HG02678 (cell line): ENCODE results near the gene SCD5.

Source experiments
- ATAC-seq: cut with Tn5 transposase; IDR thresholded peaks from one replicate; pipeline ENCODE4 v1.9.1; 2021; ENCODE audit warnings: mild to moderate bottlenecking, moderate library complexity; ENCODE audit not compliant: unreplicated experiment

Gene SCD5

DNA sequence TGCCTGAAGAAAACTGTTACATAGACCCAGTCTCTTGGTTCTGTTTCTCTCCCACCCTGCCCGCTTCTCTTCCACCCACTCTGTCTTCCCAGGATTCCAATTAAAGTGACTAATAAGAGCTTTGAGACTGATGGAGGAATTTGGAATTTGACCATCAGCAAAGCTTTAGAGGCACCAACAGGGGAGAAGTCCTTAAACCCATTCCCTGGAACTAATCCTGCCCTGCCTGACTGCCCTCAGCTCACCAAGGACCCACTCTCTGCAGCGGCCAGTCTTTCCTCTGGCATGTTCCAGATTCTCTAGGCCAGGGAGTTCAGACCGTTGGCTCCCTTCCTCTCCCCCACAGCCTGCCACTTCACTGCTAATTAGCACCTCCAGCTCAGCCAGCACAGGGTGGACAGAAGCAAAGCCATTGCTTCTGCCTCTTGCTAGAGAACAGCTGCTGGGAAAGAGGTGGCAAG lies 23.9 kb downstream of the SCD5 start:
- no peak for ATAC-seq

DNA sequence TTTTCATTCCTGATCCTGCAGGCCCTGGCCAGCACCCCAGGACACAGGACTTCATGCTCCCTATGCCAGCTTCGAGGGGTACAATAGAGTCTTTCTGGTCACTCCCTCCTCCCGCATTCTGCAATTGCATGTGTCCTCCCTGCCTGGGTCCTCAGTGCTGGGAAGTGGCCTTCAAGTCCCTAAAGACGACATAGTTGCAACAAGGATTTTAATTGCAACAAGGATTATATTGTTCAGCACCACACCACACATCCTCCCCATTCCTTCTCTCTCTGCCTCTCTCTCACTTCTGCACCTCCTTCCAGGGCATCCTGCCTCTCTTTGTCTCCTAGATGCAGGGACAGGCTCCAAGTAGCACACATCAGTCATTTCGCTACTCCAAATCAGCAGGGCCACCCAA lies 25.5 kb downstream of the SCD5 start:
- no peak for ATAC-seq

DNA sequence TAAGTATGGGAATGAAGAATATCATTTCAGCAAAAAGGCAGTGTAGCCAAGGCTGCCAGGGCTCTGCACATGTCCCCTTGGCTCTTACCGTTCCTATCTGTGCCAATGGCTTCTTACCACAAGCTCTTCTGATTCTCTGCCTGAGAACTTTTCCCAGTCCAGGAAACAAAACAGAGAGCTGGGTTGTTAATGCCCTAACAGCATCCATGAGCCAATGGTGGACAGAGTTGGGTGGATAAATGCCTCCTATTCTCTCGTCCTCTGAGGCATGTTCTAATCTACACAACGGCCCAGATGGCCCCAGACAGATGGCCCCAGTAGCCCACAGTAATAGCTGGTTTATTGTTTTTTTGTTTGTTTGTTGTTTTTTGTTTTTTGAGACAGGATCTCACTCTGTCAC lies 28.0 kb downstream of the SCD5 start:
- no peak for ATAC-seq

DNA sequence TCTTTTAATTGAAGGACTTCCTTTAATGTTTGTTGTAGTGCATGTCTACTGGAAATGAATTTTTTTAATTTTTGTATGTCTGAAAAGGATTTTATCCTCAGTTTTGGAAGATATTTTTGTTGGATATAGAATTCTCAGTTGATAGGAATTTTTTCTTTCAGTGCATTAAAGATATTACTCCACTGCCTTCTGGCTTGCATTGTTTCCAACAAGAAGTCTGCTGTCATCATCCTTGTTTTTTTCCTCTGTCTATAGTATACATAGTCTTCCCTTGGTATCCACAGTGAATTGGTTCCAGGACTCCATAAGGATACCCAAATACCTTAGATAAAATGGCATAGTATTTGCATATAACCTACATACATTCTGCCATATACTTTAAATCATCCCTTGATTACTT lies 33.5 kb downstream of the SCD5 start:
- no peak for ATAC-seq

DNA sequence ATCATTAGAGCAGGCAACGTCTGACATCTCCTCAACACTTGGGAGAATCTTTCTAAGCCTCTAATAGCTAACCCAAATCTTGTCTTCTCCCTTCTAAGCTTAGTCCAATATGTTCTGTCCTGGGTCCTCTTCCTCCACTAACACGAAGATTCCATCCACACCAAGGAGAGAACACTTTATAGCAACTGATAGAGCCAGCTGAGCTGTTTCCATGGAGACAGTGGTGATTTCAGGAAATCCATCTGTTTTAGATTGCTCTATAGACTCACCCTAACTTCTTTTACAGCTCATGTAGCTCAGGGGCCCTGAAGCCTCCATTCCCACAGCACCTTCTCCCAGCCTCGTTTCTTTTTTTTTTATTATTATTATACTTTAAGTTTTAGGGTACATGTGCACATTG lies 37.4 kb downstream of the SCD5 start:
- ATAC-seq, result no peak

DNA sequence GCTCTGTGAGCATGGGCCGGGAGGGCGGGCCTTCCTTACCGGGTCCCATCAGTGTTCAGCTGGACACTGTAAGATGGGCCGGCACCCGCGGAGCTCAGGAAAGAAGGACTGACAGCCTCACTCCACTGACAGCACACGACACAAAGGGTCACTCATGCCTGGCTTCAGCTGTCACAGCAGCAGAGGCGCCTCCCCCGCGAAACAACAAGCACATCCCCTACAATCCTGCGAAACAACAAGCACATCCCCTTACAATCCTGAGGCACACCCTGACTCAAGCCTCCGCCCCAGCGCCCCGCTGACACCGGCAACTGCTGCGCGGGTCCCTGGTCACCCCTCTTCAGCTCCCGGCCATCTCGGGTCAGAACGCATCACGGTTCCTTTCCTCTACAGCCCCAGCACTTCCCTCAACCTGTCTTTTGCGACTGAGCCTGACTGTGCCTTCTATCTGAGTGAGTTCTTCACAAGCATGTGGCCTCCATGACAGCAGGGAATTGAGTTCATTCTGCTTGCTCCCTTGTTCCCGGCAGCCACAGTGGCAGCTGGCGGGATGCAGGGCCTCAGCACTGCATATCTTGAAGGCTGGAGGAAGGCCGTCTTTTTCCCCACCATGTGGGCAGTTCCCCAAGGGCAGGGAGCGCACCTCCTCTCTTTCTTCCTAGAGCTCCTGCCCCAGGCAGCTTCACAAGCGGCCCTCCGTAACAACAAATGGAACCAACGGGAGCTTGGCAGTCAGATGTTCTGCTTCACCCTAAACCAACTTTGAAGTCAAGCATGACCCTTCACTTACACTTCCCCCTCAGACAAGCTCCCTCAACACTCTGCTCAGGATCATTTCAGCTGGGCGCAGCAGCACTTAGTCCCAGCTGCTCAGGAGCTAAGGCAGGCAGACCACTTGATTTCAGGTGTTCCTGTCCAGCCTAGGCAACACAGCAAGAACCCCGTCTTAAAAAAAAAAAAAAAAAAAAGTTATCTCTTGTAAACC lies 39.6 kb downstream of the SCD5 start:
- no peak for ATAC-seq

DNA sequence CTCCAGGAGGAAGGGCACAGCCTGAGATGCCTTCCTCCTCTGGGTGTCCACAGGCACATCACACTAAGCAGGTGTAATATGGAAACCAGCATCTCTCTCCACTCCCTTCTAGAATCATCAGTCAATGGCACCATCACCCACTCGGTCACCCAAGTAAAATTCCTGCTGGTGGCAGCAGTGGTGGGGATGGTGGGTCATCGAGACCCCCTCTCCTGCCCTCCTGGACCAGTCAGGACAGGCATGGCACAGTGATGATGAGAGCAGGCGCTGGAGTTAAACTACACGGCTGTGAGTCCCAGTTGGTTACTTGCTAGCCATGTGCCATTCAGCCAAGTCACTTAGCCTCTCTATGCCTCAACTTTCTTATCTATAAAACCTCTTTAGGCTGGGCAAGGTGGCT lies 42.5 kb downstream of the SCD5 start:
- ATAC-seq, result no peak

DNA sequence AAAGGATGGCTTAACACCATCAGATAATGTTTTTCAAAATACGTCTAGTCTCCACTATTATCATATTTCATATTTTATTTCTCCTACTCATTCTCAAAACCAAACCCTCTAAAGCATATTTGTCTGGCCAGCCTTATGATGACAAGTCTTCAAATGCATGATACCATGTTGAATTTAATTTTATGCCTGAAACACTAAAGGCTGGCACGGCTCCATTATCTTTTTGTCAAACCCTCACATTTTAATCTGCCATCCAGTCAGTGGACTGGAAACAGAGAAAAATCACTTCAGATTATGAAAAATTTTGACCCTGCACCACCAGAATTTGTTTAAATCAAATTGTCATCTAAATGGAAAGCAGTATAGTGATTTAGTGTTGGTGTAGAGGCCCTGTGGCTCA lies 42.9 kb downstream of the SCD5 start:
- ATAC-seq, result no peak

DNA sequence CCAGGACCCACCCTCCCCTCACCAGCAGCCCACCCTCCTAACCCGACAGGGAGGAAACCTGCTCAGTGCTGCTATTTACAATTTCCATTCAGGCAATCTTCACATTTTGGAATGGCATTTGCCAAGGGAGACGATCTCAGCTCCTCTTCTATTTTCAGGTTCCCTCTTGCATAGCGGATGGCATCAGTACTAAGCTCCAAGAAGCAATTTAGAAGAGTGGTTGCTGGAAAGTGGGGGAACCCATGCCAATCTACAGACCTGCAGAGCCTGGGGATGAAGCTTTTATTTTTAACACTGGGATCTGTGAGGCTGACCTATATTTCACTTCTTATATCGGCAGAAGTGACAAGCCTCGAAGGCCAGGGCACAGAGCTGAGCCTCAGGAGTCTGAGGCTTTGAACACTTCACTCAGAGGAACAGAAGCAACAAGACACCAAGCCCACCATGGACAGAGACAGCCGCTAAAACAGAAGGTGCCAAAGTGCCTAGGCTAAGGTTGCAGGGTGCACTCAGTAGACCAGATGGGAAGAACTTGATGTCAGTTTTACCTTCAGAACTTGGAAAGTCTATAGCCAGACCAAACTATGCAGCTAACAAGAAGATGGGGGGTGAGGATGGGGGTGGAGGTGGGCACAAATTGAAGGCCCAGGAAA lies 44.0 kb downstream of the SCD5 start:
- ATAC-seq, result no peak

DNA sequence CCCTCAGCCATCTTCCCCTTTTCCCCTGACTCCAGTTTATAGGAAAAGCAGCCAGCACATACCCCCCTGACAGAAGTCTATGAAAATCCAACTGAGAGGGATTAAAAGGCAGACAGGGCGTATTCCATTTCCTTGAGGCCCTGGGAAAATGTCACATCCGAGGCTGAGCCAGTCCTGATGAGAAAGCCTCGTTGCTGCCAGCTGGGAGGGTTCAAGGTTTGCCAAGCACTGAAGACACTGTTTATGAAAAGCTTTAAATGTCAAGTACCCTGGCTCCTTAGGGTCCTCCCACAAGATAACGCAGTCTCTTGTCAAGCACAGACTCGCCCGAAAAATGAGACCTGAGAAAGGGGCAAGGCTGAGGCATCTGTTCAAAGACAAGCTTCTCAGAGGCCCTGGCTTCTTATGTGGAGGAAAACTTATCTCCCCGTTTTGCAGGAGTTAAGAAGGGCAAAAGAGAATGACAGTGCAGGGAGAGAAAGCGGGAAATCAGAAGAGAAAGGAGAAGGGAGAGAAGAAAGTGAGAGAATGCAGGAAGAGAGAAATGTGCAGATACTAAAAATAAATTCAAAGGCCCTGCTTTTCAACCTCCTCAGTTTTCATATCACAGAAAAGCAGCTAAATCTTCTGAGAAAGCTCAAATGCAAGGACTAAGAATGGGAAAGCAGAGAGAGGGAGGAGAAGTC lies 44.7 kb downstream of the SCD5 start:
- ATAC-seq, result no peak

DNA sequence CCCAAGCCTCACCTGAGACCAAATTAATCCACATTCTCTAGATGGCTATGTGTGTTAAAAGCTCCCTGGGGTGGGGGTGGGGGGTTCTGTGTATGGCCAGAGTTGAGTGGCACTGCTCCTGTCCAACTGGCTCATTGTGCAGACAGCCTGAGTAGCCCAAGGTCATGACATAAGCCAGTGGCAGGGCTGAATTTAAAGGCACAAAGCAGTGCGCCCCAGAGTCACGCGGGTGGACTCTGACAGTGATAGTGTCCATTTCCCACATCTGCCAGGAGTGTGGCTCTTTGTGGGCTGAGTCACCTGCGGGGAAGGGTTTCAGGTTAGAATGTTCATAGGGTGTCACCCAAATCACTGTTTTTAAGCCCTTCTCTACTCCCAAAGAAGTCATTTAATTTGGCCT lies 45.4 kb downstream of the SCD5 start:
- no peak for ATAC-seq

DNA sequence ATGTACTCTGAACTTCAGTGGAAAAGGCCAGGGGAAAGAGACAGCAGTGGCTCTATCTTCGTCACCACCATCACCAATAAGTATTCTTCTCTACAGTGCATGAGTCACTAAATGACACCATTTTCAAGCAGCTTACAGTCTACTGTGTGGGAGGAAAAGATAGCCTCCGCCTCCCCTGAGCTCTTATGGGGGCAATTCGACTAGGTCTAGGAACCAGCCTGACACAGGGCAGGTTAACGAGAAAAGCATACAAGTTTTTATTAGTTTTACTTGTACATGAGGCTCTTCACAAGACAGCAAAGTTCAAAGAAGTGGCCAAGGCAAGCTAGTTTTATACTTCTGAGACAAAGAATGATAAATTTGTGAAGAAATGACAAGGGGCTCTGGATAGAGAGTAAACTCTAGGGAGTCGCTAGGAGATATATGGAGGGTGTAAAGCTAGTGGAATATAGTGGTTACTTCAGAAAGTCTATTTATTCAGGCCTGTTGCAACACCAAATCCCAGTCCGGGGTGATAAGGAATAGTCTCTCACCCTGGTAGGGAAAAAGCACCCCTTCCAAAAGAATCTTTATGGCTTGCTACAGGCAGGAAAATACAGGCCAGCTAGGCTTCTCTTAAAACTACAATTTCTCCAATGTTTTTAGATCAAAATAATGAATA lies 49.7 kb downstream of the SCD5 start:
- ATAC-seq, result no peak

DNA sequence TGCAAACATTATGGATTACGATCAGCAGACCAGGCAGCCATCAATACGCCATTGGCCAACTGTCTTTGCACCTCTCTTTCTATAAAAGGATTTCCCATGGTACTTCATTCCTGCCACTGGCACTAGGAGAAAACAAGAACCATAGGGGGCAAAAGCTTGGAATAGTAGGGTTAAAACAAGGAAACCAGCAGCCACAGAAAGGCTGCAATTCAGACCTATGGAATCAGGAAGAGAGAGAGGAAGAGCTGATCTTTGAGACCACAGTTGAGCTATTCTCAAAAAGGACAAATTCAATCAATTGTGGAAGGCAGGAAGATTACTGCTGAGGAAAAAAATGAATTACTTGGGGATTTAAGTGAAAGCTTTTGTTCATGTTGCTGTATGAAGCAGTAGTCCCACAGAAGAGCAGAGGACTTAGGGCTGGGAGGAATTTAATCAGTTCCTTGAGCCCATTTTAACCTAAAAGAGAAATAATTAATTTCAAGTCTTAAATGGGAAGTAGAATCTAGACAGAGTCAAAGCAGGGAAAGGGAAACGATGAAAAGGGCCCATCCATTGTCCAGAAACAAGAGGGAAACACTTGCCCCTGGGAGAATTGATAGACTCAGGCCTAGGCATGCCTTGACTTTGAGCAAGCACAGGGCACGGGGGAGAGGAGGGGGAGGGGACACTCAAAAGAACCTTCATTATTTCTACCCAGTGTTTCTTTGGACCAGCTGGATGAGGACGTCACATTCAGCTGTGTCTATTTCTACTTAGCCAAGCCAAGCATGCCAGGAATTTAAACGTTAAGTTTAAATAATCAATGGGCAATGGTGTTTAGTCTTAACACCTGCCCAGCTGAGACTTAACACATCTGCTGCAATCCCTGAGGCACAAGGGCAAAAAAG lies 50.7 kb downstream of the SCD5 start:
- no peak for ATAC-seq

DNA sequence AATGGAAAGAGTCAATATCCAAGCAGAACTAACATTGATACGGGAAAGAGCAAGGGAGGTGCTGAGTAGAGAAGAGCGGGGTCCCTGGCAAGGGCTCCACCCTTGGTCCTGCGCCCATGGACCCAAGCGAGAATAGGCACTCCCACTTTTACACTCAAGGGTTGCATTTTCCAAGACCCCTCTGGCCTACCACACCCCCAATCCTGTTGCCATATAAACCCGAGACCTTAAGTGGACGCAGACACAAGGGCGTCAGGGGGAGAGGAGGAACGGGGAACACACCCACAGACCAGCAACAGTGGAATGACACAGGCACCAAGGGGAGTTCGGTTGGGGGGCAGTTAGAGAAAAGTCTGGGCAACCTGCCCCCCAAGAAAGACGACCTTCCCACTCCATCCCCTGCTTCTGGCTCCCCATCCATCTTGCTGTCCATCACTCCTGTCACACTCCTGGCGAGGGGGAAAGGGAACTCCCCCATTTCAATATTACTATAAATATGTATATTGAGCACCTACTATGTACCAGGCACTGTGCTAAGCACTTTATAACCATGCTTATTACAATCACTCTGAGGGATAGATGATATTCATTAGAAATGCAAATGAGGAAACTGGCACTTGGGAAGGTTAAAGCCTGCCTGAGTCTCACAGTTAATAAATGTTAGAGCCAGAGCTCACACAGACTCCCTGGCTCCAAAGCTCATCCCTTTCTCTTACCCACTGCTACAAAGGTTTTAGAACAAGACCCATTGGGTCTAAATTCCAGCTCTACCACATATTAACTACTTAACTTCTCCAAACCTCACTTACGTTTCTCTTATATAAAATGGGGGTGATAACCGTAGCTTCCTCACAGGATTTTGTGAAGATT lies 51.7 kb downstream of the SCD5 start:
- no peak for ATAC-seq

DNA sequence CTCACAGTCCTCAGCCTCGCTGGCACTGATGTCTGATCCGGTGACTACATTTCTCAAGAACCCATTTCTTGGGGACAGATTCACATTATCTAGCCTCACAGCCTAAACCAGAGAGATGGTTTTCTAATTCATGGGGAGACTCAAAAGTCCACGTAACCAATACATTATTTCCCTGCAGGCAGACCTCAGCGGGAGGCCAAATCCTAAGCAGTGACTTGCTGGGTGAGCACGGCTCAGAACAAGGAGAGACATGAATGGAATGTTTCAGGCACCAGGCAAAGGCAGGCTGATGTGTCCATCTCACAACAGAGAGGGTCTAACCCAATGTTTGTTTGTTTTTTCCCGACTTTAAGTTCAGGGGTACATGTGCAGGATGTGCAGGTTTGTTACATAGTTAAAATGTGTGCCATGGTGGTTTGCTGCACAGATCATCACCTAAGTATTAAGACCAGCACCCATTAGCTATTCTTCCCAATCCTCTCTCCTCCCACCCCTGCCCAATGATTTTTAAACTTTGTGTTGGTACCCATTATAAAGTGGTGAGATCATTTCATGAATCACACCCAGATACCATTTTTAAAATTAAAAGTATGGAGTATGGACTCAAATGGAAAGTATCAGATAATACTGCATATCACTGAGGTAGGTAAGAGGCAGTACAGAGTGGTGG lies 53.3 kb downstream of the SCD5 start:
- ATAC-seq, result no peak

DNA sequence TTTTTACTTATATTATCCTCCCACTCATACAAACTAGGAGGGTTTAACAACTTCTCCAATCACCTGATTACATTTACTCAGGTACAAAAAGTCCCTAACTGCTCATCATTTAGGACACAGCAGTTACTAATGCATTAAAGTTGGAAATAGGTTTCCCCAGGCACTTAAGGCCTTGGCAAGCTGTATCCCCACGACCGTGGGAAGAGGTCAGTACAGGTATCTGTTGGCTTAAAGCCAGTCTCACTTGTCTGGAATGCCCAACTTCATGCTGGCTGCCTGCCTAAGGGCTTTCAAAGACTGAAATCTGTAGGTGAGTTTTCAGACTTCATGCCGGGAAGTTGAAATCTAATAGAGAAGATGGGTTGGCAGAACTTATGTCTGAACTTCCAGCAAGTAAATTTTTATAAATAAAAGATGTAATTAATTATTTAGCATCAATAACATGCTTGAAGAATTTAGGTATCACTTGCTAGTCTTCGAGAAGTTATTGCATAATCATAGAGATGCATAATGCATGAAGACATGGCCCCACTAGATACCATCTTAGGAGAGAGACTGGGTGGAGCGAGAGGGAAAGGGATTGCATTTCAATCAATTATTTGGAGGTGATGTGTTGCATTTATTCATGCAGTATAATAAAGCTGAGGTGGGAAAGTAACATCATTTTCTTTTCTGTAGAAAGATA lies 54.2 kb downstream of the SCD5 start:
- ATAC-seq, result no peak

DNA sequence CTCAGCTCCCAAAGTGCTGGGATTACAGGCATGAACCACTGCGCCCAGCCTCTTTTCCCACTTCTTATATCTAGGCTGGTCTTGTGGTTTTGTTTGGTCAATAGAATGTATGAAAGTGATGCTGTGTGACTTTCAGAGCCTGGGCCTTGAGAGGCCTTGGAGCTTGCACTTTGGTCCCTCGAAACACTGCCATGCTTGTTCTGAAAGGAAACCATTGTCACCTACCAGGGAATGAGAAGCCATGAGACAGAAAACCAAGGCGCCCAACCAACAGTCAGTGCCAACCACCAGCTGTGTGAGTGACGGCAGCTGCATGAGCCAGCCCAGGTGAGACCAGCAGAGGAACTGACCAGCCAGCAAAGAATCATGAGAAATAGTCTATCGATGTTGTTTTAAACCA lies 57.4 kb downstream of the SCD5 start:
- no peak for ATAC-seq
